AG09319 (cell line): ENCODE measurements around the gene ADAM11.

Experiments
- DNase-seq: peaks from one replicate; pipeline ENCODE4 v3.0.0-alpha.2; 2010; ENCODE audit warnings: low read depth; ENCODE audit errors: extremely low read depth
- TF ChIP-seq, protein P1 (sequence below): IDR thresholded peaks from 2 replicates; pipeline ENCODE4 v1.5.1; 2011; ENCODE audit warnings: low read depth, mild to moderate bottlenecking, inconsistent platforms, low read length, moderate library complexity

ADAM11 gene

DNA sequence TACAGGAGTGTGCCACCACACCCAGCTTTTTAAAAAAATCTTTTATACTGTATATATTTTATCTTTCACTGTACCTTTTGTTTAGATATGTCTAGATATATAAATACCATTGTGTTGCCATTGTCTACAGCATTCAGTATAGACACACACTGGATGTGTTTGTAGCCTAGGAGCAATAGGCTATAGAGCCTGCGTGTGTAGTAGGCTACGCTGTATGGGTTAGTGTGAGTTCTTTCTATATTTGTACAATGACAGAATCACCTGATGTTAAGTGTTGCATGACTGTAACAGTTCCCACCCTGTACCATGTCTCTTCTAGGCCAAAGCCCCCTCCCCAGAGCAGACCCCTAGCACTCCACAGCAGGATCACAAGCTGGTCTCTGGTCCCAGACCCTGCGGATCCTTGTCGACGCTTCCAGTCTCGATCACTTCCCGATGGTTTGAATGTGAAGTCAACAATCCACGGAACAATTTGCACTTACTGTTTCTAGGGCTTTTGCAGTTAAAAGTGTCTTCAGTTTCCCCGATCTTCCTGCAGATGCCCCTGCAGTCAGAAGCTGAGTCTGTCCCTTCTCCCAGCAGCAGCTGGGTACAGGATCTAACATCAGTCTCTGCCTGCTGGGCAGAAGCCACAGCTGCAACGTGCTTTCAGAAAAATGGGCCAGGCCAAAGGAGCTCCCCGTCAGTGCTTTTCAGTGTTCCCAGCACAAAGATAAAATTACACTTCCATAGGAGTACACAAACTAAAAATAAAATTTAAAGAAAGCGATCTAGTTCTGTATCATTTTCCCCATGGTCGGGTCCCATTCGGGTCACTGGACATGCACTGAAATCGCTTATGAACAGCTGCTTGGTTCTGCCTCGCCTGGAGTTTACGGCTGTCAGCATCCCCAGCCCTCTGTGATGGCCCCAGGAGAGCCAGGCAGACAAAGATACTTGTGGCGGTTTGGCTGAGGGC is 35.4 kb downstream of the ADAM11 start:
- DNase-seq, result no peak
- TF ChIP-seq, protein P1, sequence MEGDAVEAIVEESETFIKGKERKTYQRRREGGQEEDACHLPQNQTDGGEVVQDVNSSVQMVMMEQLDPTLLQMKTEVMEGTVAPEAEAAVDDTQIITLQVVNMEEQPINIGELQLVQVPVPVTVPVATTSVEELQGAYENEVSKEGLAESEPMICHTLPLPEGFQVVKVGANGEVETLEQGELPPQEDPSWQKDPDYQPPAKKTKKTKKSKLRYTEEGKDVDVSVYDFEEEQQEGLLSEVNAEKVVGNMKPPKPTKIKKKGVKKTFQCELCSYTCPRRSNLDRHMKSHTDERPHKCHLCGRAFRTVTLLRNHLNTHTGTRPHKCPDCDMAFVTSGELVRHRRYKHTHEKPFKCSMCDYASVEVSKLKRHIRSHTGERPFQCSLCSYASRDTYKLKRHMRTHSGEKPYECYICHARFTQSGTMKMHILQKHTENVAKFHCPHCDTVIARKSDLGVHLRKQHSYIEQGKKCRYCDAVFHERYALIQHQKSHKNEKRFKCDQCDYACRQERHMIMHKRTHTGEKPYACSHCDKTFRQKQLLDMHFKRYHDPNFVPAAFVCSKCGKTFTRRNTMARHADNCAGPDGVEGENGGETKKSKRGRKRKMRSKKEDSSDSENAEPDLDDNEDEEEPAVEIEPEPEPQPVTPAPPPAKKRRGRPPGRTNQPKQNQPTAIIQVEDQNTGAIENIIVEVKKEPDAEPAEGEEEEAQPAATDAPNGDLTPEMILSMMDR, result no peak

- TF ChIP-seq, protein P1, result no peak
- peak; percentile 43 for DNase-seq
These were observed 36.1 kb downstream of the ADAM11 start for GRCh38 chr17:44794851-44795413.

- TF ChIP-seq, protein P1, result no peak
- DNase-seq, result no peak
These were observed 36.6 kb downstream of the ADAM11 start for GRCh38 chr17:44795421-44795820.

GRCh38 chr17:44795928-44796327 is 37.1 kb downstream of the ADAM11 start:
- TF ChIP-seq, protein P1, result no peak
- no peak for DNase-seq

- DNase-seq, result no peak
- TF ChIP-seq, protein P1, result no peak
These were observed 37.9 kb downstream of the ADAM11 start for GRCh38 chr17:44796731-44797130.

- TF ChIP-seq, protein P1, result no peak
- DNase-seq, result no peak
These were observed 39.0 kb downstream of the ADAM11 start for GRCh38 chr17:44797802-44798201.

GRCh38 chr17:44798356-44798755 is 39.6 kb downstream of the ADAM11 start:
- TF ChIP-seq, protein P1, result no peak
- no peak for DNase-seq
